Sigmoid colon (tissue), 3 donors: Measurements from ENCODE around the gene PLD1.

Experiments used
- CTCF ChIP-seq, 4 experiments: fragments of 450-650 bp in 3 of 4; fragments of 200-600 bp in 1 of 4; IDR thresholded peaks; one replicate each; pipeline ENCODE4 v1.5.1; 2016 to 2019; ENCODE audit warnings: antibody characterized with exemption in 4 of 4, mild to moderate bottlenecking in 3 of 4, moderate library complexity in 2 of 4
- POLR2A ChIP-seq, 2 donors: fragments of 450-650 bp; IDR thresholded peaks; one replicate each; pipeline ENCODE4 v1.6.1; 2016; ENCODE audit warnings: antibody characterized with exemption in 2 of 2, mild to moderate bottlenecking in 2 of 2, moderate library complexity in 2 of 2

- TF ChIP-seq POLR2A (IDR thresholded peaks at IDR 0.05): no peak
- TF ChIP-seq CTCF (IDR thresholded peaks at IDR 0.05): no peak
Measured at GRCh38 chr3:171672124-171672523, 138.2 kb downstream of the PLD1 start.
